NCI-H2227 treated with DMSO at 0.1 percent for 48 hours (cell line): ENCODE results near the gene UBAC2.

ENCODE experiments used
- DNase-seq: peaks from one replicate; lab custom pipeline; 2025; lab: John Stamatoyannopoulos, UW

The UBAC2 gene

DNA sequence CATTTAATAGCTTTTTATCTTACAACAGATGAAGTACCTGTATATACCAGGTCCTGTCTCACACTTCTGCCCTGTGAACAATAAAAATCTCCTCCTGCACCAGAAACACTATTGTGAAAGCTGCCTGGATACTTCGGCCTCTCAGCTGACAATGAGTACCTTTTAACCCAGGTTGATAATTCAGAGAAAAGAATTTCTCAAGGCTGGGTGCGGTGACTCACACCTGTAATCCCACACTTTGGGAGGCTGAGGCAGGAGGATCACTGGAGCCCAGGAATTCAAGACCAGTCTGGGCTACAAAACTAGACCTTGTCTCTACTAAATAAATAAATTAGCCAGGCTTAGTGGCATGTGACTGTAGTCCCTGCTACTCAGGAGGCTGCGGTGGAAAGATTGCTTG lies 235.3 kb downstream of the UBAC2 start:
- no peak for DNase-seq
